ENCODE results near the gene UBE3B.

The UBE3B gene

GRCh38 chr12:109540526-109541412, 63.3 kb downstream of the UBE3B start:
- no peak for FAIRE-seq
- no peak for TF ChIP-seq TAF1 (IDR thresholded peaks at IDR 0.05; ENCODE audit: borderline replicate concordance, low read depth, low read length)
- TF ChIP-seq POLR2A (IDR thresholded peaks at IDR 0.05; ENCODE audit: low read depth, low read length), result no peak
- no peak for TF ChIP-seq POLR2AphosphoS5 (IDR thresholded peaks at IDR 0.05; ENCODE audit: low read depth, low read length)
- no peak for DNase-seq (ENCODE audit: insufficient read length)

GRCh38 chr12:109541413-109541726, 63.9 kb downstream of the UBE3B start:
- FAIRE-seq, result no peak

DNA sequence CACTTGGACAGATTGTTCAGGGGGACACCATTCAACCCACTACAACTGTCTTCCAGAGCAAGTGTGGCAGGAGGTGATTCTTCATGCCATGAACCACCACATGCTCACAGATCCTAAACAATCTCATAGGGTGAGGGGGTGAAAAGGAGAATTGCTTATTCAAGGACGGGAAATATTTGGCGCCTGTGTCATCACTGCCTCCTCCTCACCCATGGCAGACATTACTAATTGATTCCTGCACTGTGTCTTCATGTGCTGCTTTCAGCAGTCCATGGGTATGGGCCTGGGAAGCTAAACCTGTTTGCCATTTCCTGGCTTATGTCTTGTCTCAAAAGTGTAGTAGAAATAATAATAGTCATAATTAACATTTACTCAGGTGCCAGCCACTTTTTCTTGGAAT, 64.6 kb downstream of the UBE3B start:
- FAIRE-seq (no peak), DNase-seq (ENCODE audit: insufficient read length) (no peak)
- TF ChIP-seq TAF1 (IDR thresholded peaks at IDR 0.05; ENCODE audit: borderline replicate concordance, low read depth, low read length), result no peak
- no peak for TF ChIP-seq POLR2AphosphoS5 (IDR thresholded peaks at IDR 0.05; ENCODE audit: low read depth, low read length)
- no peak for TF ChIP-seq POLR2A (IDR thresholded peaks at IDR 0.05; ENCODE audit: low read depth, low read length)

More at GRCh38 chr12:109541413-109541726, 63.9 kb downstream of the UBE3B start:
- DNase-seq (ENCODE audit: insufficient read length), result no peak
- TF ChIP-seq TAF1 (IDR thresholded peaks at IDR 0.05; ENCODE audit: borderline replicate concordance, low read depth, low read length) (no peak), POLR2AphosphoS5 (IDR thresholded peaks at IDR 0.05; ENCODE audit: low read depth, low read length) (no peak), POLR2A (IDR thresholded peaks at IDR 0.05; ENCODE audit: low read depth, low read length) (no peak)

- FAIRE-seq (no peak), DNase-seq (ENCODE audit: insufficient read length) (no peak)
- TF ChIP-seq POLR2A (IDR thresholded peaks at IDR 0.05; ENCODE audit: low read depth, low read length) (no peak), TAF1 (IDR thresholded peaks at IDR 0.05; ENCODE audit: borderline replicate concordance, low read depth, low read length) (no peak), POLR2AphosphoS5 (IDR thresholded peaks at IDR 0.05; ENCODE audit: low read depth, low read length) (no peak)
Measured at GRCh38 chr12:109542876-109543275, 65.4 kb downstream of the UBE3B start.

DNA sequence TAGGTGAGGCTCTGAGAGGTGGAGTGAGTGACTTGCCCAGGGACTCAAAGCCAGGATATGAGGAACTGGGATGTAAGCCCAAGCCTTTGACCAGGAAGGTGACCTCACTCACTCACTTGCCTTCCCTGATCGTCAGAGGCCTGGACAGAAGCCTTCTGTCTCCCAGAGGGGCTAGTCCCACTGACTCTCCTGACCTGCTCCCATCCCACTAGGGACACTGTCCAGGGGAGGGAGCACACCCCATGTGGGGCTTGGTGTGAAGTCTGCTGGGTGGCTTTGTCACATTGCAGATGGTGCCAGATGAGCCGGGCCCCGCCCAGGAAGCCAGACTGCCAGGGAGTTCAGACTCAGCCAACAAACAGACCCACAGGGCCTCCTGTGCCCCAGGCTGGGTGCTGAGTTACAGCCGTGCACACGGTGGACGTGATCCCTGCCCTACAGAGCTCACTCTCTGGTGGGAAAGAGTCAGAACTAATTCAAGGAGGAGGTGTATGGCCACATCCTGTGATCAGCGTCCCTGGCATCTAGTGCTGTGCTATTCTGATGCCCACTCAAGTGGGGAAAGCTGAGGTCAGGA, 67.6 kb downstream of the UBE3B start:
- TF ChIP-seq TAF1 (IDR thresholded peaks at IDR 0.05; ENCODE audit: borderline replicate concordance, low read depth, low read length), result no peak
- TF ChIP-seq POLR2AphosphoS5 (IDR thresholded peaks at IDR 0.05; ENCODE audit: low read depth, low read length), result no peak
- TF ChIP-seq POLR2A (IDR thresholded peaks at IDR 0.05; ENCODE audit: low read depth, low read length), result no peak
- DNase-seq (ENCODE audit: insufficient read length) (no peak), FAIRE-seq (no peak)

DNA sequence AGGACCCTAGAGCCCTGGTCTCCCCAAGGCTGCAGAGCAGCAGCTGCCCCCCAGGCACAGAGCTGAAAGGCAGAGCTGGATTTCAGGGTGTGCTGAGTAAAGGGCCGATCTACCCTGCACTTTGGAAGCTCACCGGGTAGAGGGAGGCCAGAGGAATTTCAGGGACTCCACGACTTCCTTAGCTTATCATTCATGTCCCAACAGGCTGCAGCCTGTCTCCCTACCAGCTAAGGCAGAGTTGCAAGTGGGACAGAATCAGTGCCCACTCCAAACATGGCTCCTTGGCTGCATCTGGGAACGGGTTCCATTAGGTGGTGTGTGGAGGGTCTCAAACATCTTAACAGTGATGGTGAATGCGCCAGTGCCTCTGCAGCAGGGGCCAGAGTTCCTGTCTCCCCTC, 68.4 kb downstream of the UBE3B start:
- TF ChIP-seq TAF1 (IDR thresholded peaks at IDR 0.05; ENCODE audit: borderline replicate concordance, low read depth, low read length), result no peak
- DNase-seq (ENCODE audit: insufficient read length) (no peak), FAIRE-seq (no peak)

- TF ChIP-seq TAF1 (IDR thresholded peaks at IDR 0.05; ENCODE audit: borderline replicate concordance, low read depth, low read length), result no peak
- no peak for TF ChIP-seq POLR2A (IDR thresholded peaks at IDR 0.05; ENCODE audit: low read depth, low read length)
- no peak for TF ChIP-seq POLR2AphosphoS5 (IDR thresholded peaks at IDR 0.05; ENCODE audit: low read depth, low read length)
- no peak for DNase-seq (ENCODE audit: insufficient read length)
- FAIRE-seq, result no peak
Measured at GRCh38 chr12:109547286-109547685, 69.9 kb downstream of the UBE3B start.

DNA sequence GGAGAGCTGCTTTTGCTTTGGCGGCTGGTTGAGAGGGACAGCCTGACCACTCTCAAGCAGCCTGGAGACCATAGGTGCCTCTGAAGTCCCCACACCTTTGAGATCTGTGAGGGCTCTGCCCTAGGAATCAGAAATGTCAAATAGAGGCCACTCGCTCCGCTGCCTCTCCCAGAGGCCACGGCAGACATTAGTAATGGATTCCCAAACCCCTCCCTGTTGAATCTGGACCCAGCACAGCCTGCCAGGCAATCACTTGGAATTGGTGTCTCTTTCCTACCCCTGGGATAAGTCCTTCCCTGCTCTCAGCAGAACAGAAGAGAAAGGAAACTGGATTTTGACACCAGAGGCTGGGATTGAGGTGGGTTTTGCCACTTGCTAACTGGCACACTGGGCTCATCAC, 70.8 kb downstream of the UBE3B start:
- FAIRE-seq (no peak), DNase-seq (ENCODE audit: insufficient read length) (no peak)
- no peak for TF ChIP-seq POLR2AphosphoS5 (IDR thresholded peaks at IDR 0.05; ENCODE audit: low read depth, low read length)
- TF ChIP-seq TAF1 (IDR thresholded peaks at IDR 0.05; ENCODE audit: borderline replicate concordance, low read depth, low read length), result no peak
- no peak for TF ChIP-seq POLR2A (IDR thresholded peaks at IDR 0.05; ENCODE audit: low read depth, low read length)

- DNase-seq (ENCODE audit: insufficient read length) (no peak), FAIRE-seq (no peak)
- TF ChIP-seq TAF1 (IDR thresholded peaks at IDR 0.05; ENCODE audit: borderline replicate concordance, low read depth, low read length) (no peak), POLR2A (IDR thresholded peaks at IDR 0.05; ENCODE audit: low read depth, low read length) (no peak), POLR2AphosphoS5 (IDR thresholded peaks at IDR 0.05; ENCODE audit: low read depth, low read length) (no peak)
Measured at GRCh38 chr12:109549613-109550270, 72.3 kb downstream of the UBE3B start.

DNA sequence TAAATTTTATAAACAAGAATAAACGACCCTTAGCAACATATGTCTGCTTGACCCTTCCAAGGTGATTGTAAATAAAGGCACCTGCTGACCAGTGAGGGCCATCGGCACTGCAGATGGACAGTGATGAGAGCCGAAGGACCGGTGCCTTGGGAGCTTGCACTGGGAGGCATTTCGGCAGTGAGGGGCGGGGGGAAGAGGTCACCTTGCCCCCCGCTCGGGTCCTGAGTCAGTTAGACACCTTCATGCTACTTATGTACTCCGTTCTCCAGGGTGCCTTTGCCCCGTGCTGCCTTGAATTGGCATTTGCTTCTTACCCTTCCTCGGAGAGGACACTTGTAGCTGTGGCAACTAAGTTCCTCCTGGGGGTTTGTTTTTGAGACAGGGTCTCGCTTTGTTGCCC, 72.8 kb downstream of the UBE3B start:
- no peak for TF ChIP-seq POLR2AphosphoS5 (IDR thresholded peaks at IDR 0.05; ENCODE audit: low read depth, low read length)
- TF ChIP-seq POLR2A (IDR thresholded peaks at IDR 0.05; ENCODE audit: low read depth, low read length), result no peak
- no peak for TF ChIP-seq TAF1 (IDR thresholded peaks at IDR 0.05; ENCODE audit: borderline replicate concordance, low read depth, low read length)
- FAIRE-seq (no peak), DNase-seq (ENCODE audit: insufficient read length) (no peak)

DNA sequence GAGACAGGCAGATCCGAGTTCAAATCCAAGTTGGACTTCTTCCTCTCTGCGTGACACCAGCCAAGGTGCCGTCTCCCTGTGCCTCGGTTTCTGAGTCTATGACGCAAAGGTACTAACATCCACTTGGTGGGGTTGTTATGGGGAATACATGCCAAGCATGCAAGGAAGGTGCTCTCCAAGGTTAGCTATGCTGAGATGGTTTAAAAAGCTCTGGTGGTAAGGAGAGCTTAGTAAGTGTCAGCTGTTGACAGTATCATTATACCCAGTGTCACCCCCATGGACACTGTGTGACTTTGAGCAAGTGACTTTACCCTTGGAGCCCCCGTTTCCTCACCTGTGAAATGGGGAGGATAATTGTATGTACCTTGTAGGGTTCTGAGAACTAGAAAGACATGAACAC, 73.7 kb downstream of the UBE3B start:
- no peak for DNase-seq (ENCODE audit: insufficient read length)
- TF ChIP-seq POLR2AphosphoS5 (IDR thresholded peaks at IDR 0.05; ENCODE audit: low read depth, low read length), result no peak
- TF ChIP-seq POLR2A (IDR thresholded peaks at IDR 0.05; ENCODE audit: low read depth, low read length), result no peak
- no peak for TF ChIP-seq TAF1 (IDR thresholded peaks at IDR 0.05; ENCODE audit: borderline replicate concordance, low read depth, low read length)
- FAIRE-seq, result no peak

- FAIRE-seq, result no peak
- no peak for TF ChIP-seq POLR2AphosphoS5 (IDR thresholded peaks at IDR 0.05; ENCODE audit: low read depth, low read length)
- no peak for TF ChIP-seq TAF1 (IDR thresholded peaks at IDR 0.05; ENCODE audit: borderline replicate concordance, low read depth, low read length)
- TF ChIP-seq POLR2A (IDR thresholded peaks at IDR 0.05; ENCODE audit: low read depth, low read length), result no peak
- no peak for DNase-seq (ENCODE audit: insufficient read length)
Measured at GRCh38 chr12:109552971-109553370, 75.5 kb downstream of the UBE3B start.
